ENCODE measurements around the gene LEMD1. TPM values are rescaled to one million over a fixed set of nuclear protein-coding genes. Genes with fewer than 3 reads are reported as not detected.
A peak's percentile ranks its signal among the peaks of the same experiment; 100 is the strongest.

LEMD1 gene
- polyA plus RNA-seq, 1 donor from 2014 or later, result 67.6 TPM

GRCh38 chr1:205429762-205430695, 8.2 kb upstream of the LEMD1 start:
- peak overlapping the region; percentile 6 for H3K9ac ChIP-seq (ENCODE audit: low read length)
- no peaks in the 10 kb centered on the region for H3K79me2 ChIP-seq (replicated peaks; ENCODE audit: insufficient read depth, low read length)
- H3K9me3 ChIP-seq (ENCODE audit: low read length), result no peaks in the 10 kb centered on the region
- H3K4me2 ChIP-seq (ENCODE audit: low read length), result no peak overlapping the region
- no peaks in the 10 kb centered on the region for H3K36me3 ChIP-seq (ENCODE audit: insufficient read depth, low read length)
- H2AFZ ChIP-seq (ENCODE audit: low read depth, low read length), result no peak overlapping the region
- TF ChIP-seq REST (IDR thresholded peaks at IDR 0.05; ENCODE audit: borderline replicate concordance), result no peak
- no peak for TF ChIP-seq MXI1 (conservative IDR thresholded peaks at IDR 0.05; ENCODE audit: poor library complexity, severe bottlenecking)
- TF ChIP-seq SMC3 (conservative IDR thresholded peaks at IDR 0.05; ENCODE audit: poor library complexity), result no peak
- TF ChIP-seq EP300 (conservative IDR thresholded peaks at IDR 0.05; ENCODE audit: poor library complexity, severe bottlenecking), result no peak
- TF ChIP-seq EZH2 (IDR thresholded peaks at IDR 0.05; ENCODE audit: borderline replicate concordance, insufficient read depth, low read length, poor library complexity, severe bottlenecking), result no peak
- no peak for TF ChIP-seq TAF1 (IDR thresholded peaks at IDR 0.05; ENCODE audit: low read depth)
- no peak for TF ChIP-seq CTCF (IDR thresholded peaks at IDR 0.05; ENCODE audit: poor library complexity, severe bottlenecking)
- TF ChIP-seq RAD21 (conservative IDR thresholded peaks at IDR 0.05), result no peak
- TF ChIP-seq POLR2AphosphoS5 (IDR thresholded peaks at IDR 0.05), result no peak
- no peaks in the 10 kb centered on the region for H4K20me1 ChIP-seq (ENCODE audit: insufficient read depth)
- peak overlapping the region; percentile 32 for H3K4me3 ChIP-seq (ENCODE audit: low read length)
- H3K9me2 ChIP-seq (ENCODE audit: insufficient read depth, low read length), result no peaks in the 10 kb centered on the region
- peak overlapping the region; percentile 6 for H3K27ac ChIP-seq (ENCODE audit: low read length)
- H3K27me3 ChIP-seq (ENCODE audit: insufficient read depth, low read depth, low read length), result no peaks in the 10 kb centered on the region
- H3F3A ChIP-seq (ENCODE audit: insufficient read depth, low read length, poor library complexity, severe bottlenecking), result no peaks in the 10 kb centered on the region

GRCh38 chr1:205424901-205425600, 3.2 kb upstream of the LEMD1 start:
- Histone ChIP-seq H3K4me2 (ENCODE audit: low read length) (no peak overlapping the region), H3K9me3 (ENCODE audit: low read length) (no peaks in the 10 kb centered on the region), H3K4me3 (ENCODE audit: low read length) (no peak overlapping the region), H2AFZ (ENCODE audit: low read depth, low read length) (no peak overlapping the region), H3K9ac (ENCODE audit: low read length) (no peak overlapping the region), H3K36me3 (ENCODE audit: insufficient read depth, low read length) (peaks cover 3% of the 10 kb centered on the region), H3F3A (ENCODE audit: insufficient read depth, low read length, poor library complexity, severe bottlenecking) (no peaks in the 10 kb centered on the region), H3K9me2 (ENCODE audit: insufficient read depth, low read length) (no peaks in the 10 kb centered on the region), H3K27me3 (ENCODE audit: insufficient read depth, low read depth, low read length) (no peaks in the 10 kb centered on the region), H3K79me2 (replicated peaks; ENCODE audit: insufficient read depth, low read length) (no peaks in the 10 kb centered on the region), H3K27ac (ENCODE audit: low read length) (no peak overlapping the region), H4K20me1 (ENCODE audit: insufficient read depth) (no peaks in the 10 kb centered on the region)
- TF ChIP-seq EP300 (conservative IDR thresholded peaks at IDR 0.05; ENCODE audit: poor library complexity, severe bottlenecking) (no peak), REST (IDR thresholded peaks at IDR 0.05; ENCODE audit: borderline replicate concordance) (no peak), TAF1 (IDR thresholded peaks at IDR 0.05; ENCODE audit: low read depth) (no peak), EZH2 (IDR thresholded peaks at IDR 0.05; ENCODE audit: borderline replicate concordance, insufficient read depth, low read length, poor library complexity, severe bottlenecking) (no peak), POLR2AphosphoS5 (IDR thresholded peaks at IDR 0.05) (no peak), RAD21 (conservative IDR thresholded peaks at IDR 0.05) (no peak)
